ENCODE results near the gene MYOZ2. TPM values are rescaled to one million over a fixed set of nuclear protein-coding genes. Genes with fewer than 3 reads are reported as not detected.
A peak's percentile ranks its signal among the peaks of the same experiment; 100 is the strongest.

MYOZ2 gene
- total RNA-seq (2012; rRNA removed) (under 0.01 and 0.18 TPM in 2 replicates), polyA plus RNA-seq (2012; rRNA removed) (0.14 and 0.17 TPM in 2 replicates), Bru-seq, nascent RNA (percentile 16 among the genes with signal in this experiment), BruChase-seq, experiment 1, labeled RNA remaining after a 6-hour chase (percentile 3 among the genes with signal in this experiment), BruChase-seq, experiment 2, labeled RNA remaining after a 2-hour chase (percentile 8 among the genes with signal in this experiment)
- polyA plus RNA-seq (2012; cell fraction: cytosol; rRNA removed): 0.04 TPM in 1 of 2 replicates, not detected in the other
- polyA plus RNA-seq (2012; cell fraction: nucleus; rRNA removed; ENCODE audit: low replicate concordance): 0.02 and 0.10 TPM in 2 replicates
- long read RNA-seq: 0 reads

DNA sequence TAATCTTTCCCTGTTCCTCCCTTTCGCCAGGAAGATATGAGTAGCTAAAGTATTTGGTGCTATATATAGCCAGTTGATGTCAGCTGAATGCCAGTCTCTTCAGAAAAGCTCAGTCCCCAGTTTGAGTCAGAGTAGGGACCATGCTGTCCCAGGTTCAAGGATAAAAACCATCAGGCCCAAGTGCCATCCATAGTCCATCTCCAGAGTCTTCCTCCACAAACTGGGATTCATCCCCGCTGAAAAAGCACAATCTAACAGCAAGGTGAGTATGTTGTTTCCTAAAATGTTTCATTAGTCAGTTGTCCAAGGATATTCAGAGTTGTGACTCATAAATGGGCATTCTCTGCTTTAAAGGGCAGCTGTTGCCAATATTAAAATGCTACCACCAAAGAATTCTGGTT lies at the start of gene MYOZ2:
Gene MYOZ2 (plus strand): TSS at position 112 of the 401 bp plus-strand sequence. CDS start 694 bp downstream, outside the sequence.
- no peaks in the 10 kb centered on the region for H3K9me1 ChIP-seq (ENCODE audit: insufficient read depth, low read length)
- no peaks in the 10 kb centered on the region for H4K20me1 ChIP-seq (ENCODE audit: insufficient read depth, low read length)
- no peak within 1 kb of the TSS for H3K23ac ChIP-seq (ENCODE audit: low read depth, low read length)
- no peak within 1 kb of the TSS for H3K4ac ChIP-seq (ENCODE audit: low read depth, low read length)
- no peak within 1 kb of the TSS for H2BK120ac ChIP-seq (ENCODE audit: low read depth, low read length)
- H2BK5ac ChIP-seq (ENCODE audit: low read depth, low read length, poor library complexity, severe bottlenecking): peak within 1 kb of the TSS; percentile 42
- H4K91ac ChIP-seq (ENCODE audit: insufficient read depth, low read depth, low read length): no peak within 1 kb of the TSS
- H3K56ac ChIP-seq (ENCODE audit: extremely low read depth, insufficient read depth, low read length): no peak within 1 kb of the TSS
- no peaks in the 10 kb centered on the region for H3K36me3 ChIP-seq (ENCODE audit: control insufficient read depth, insufficient read depth, low read length)
- H3K14ac ChIP-seq (replicated peaks; ENCODE audit: low read depth, low read length): no peak within 1 kb of the TSS
- intact Hi-C loops (cut with micrococcal nuclease) (loop anchor here (10.0 kb wide), 1 partner anchor 2001 kb away; no protein-coding TSS in a partner anchor), dilution Hi-C loops (cut with HindIII; ENCODE audit: low sequenced_read_pairs, unreplicated experiment) (no loop called here), in situ Hi-C loops (cut with MboI; ENCODE audit: low sequenced_read_pairs) (no loop called here)
- no peak within 1 kb of the TSS for H3K9ac ChIP-seq (ENCODE audit: low read depth, low read length)
- H3K27ac ChIP-seq (ENCODE audit: insufficient read depth, low read length): no peak within 1 kb of the TSS
- H3K27me3 ChIP-seq (ENCODE audit: control insufficient read depth, insufficient read depth, low read length): no peaks in the 10 kb centered on the region
- ChIA-PET POLR2A (ENCODE audit: unreplicated experiment) (interaction anchor here (0.8 kb wide), 1 partner anchor 12 kb away, joined by 3 read pairs; no protein-coding TSS in a partner anchor), CTCF (no interaction called here)
- H4K5ac ChIP-seq (ENCODE audit: low read depth, low read length): peak within 1 kb of the TSS; percentile 79; the same call in 1 of the 2 replicates
- WGBS, 2 experiments (ENCODE audit: extremely low coverage in 2 of 2, insufficient read length in 1 of 2): no CpG with 5 or more reads among the region's 2 CpGs
- H3K79me1 ChIP-seq (ENCODE audit: low read depth in 1 of 2, low read length in 2 of 2): no peaks in the 10 kb centered on the region
- H3K9me3 ChIP-seq (ENCODE audit: control insufficient read depth, insufficient read depth, low read length): no peaks in the 10 kb centered on the region
- H2BK20ac ChIP-seq (ENCODE audit: low read depth, low read length): peak within 1 kb of the TSS; percentile 29; the same call in 1 of the 2 replicates
- H3K18ac ChIP-seq (ENCODE audit: low read depth, low read length): peak within 1 kb of the TSS; percentile 91; the same call in 1 of the 2 replicates
- H3K4me3 ChIP-seq (ENCODE audit: insufficient read depth, low read depth, low read length): no peak within 1 kb of the TSS
- H3K4me1 ChIP-seq (ENCODE audit: control insufficient read depth, insufficient read depth, low read length): peaks cover 7% of the 10 kb centered on the region; the same call in 1 of the 2 replicates
- no peak within 1 kb of the TSS for H4K8ac ChIP-seq (ENCODE audit: low read depth in 2 of 2, low read length in 2 of 2)
- H2AFZ ChIP-seq (replicated peaks; ENCODE audit: low read length, poor library complexity): peak within 1 kb of the TSS; percentile 36
- no peak within 1 kb of the TSS; the same call in 1 of the 2 replicates for H2AK5ac ChIP-seq (ENCODE audit: low read depth, low read length)
- H2AK9ac ChIP-seq (replicated peaks; ENCODE audit: low read depth, low read length, poor library complexity): no peak within 1 kb of the TSS
- no TSS peak for BruUV-seq (replicated peaks)
- TF ChIP-seq, protein P1, sequence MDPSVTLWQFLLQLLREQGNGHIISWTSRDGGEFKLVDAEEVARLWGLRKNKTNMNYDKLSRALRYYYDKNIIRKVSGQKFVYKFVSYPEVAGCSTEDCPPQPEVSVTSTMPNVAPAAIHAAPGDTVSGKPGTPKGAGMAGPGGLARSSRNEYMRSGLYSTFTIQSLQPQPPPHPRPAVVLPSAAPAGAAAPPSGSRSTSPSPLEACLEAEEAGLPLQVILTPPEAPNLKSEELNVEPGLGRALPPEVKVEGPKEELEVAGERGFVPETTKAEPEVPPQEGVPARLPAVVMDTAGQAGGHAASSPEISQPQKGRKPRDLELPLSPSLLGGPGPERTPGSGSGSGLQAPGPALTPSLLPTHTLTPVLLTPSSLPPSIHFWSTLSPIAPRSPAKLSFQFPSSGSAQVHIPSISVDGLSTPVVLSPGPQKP (IDR thresholded peaks at IDR 0.05; ENCODE audit: borderline replicate concordance, low read depth, low read length): no peak
- TF ChIP-seq MAZ (IDR thresholded peaks at IDR 0.05; ENCODE audit: borderline replicate concordance, low read depth, low read length): no peak
- no peak for TF ChIP-seq MAFK (IDR thresholded peaks at IDR 0.05; ENCODE audit: low read depth, low read length)
- TF ChIP-seq MXI1 (IDR thresholded peaks at IDR 0.05; ENCODE audit: borderline replicate concordance, low read depth, low read length): no peak
- TF ChIP-seq, protein P2, sequence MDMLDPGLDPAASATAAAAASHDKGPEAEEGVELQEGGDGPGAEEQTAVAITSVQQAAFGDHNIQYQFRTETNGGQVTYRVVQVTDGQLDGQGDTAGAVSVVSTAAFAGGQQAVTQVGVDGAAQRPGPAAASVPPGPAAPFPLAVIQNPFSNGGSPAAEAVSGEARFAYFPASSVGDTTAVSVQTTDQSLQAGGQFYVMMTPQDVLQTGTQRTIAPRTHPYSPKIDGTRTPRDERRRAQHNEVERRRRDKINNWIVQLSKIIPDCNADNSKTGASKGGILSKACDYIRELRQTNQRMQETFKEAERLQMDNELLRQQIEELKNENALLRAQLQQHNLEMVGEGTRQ (IDR thresholded peaks at IDR 0.05; ENCODE audit: low read depth, low read length): no peak
- DNase-seq: peak; percentile 23
- no peak for ATAC-seq (ENCODE audit: low read depth)
- H3K4me2 ChIP-seq (ENCODE audit: low read depth, low read length): peak within 1 kb of the TSS; percentile 66; the same call in 1 of the 2 replicates
- no peak within 1 kb of the TSS; the same call in 2 of the 3 replicates for H2BK15ac ChIP-seq (ENCODE audit: low read depth, low read length)
